SK-N-DZ (cell line): ENCODE data around the gene OOEP. TPM values are rescaled to one million over a fixed set of nuclear protein-coding genes. Genes with fewer than 3 reads are reported as not detected.
"Not testable (repeated sequence)": the region's sequence is repeated elsewhere in the genome, so short reads cannot be mapped to it uniquely, and the experiment has no call there.

Experiments
- DNase-seq: peaks from one replicate; pipeline ENCODE4 v3.0.0-alpha.2; 2015; ENCODE audit warnings: low spot score
- polyA plus RNA-seq, 2 experiments: library from polyadenylated mRNA; depleted of rRNA; stranded (reverse); fragments of >200 nt; gene quantifications; 2 replicates each; pipeline ENCODE4 v1.2.3, GENCODE V29; 2014

Gene OOEP
- polyA plus RNA-seq (2014; cell fraction: cytosol; rRNA removed), result not detected in 2 replicates
- polyA plus RNA-seq (2014; cell fraction: nucleus; rRNA removed), result not detected in 2 replicates

- no peak for DNase-seq
Observed at GRCh38 chr6:73369563-73369962, at the start of gene OOEP. TSS of gene OOEP (minus strand) at chr6:73369897. CDS start at chr6:73369792, 105 bp downstream.

DNA sequence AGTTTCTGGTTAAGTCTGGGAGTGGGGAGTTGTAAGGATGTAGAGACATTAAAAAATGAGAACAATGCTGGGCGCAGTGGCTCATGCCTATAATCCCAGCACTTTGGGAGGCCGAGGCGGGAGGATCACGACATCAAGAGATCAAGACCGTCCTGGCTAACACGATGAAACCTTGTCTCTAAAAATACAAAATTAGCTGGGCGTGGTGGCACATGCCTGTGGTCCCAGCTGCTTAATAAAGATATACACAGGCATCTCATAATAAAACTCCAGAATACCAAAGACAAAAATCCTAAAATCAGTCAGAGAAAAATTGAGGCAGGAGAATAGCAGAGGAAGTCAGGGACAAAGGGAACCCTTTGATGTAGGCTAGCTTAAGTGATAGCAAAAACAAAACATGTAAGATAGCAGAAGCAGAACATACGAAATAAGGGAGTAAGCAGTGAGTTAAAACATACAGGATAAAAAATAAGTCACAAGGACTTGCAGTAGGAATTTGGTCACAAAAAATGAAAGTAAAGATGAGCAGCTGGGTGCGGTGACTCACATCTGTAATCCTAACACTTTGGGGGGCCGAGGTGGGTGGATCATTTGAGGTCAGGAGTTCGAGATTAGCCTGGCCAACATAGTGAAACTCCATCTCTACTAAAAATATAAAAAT is 48.5 kb upstream of the OOEP start:
- no peak for DNase-seq

DNA sequence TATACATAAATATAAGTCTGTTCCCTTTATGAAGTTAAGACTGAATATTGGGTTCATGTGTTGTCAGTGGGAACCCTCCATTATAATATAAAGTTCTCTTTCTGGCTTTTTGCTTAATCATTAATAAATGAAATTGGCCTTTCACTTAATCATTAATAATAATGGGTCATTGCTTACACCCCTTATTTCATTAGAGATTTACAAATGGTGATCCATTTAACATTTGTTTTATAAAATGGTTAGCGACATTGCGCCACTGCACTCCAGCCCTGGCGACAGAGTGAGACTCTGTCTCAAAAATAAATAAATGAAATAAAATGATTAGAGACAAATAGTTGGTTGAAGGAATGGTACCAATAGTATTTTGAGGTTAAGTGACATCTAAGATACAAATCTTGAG is 43.4 kb upstream of the OOEP start:
- no peak for DNase-seq

DNA sequence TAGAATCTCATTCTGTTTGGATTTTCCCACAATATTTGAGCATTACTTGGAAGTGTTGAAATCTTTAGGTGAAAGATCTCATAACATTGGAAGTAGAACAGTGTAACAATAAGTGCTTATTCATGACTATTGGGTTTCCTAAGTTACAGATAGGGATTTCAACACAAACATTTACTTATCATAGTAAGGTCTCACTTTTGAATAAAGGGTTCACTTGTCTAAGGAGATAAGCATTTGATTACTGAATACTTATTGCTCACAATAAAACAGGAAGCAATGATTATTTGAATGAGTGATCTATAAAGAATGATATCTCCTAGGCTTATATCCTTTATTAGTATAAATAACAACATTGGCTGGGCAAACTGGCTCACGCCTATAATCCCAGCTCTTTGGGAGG is 39.7 kb upstream of the OOEP start:
- DNase-seq, result no peak

DNA sequence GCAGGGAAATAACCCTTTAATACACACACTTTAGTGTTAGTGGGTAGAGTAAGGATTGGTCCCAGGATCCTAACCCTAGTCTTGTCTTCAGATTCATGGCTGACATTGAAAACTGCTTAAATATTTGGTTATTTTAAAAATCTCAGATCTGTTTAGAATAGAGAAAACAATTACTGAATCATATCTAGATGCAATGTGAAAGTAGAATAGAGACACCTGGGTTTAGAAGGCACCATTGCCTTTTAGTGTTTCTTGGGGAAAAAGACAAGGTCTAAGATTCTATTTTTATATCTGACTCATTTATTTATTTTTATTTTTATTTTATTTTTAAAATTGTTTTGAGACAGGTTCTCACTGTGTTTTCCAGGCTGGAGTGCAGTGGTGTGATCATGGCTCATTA is 31.0 kb upstream of the OOEP start:
- DNase-seq, result no peak

DNA sequence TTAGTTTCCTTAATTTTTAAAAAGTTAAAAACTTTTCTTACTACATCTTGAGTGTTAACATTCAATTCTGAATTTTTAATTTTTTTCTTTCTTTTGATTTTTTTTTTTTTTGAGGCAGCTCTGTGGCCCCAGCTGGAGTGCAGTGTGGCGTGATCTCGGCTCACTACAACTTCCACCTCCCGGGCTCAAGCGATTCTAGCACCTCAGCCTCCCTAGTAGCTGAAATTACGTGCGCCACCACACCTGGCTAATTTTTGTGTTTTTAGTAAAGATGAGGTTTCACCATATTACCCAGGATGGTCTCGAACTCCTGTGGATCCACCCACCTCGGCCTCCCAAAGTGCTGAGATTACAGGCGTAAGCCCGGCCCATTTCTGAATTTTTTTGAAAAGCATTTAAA is 26.2 kb upstream of the OOEP start:
- no peak for DNase-seq

- no peak for DNase-seq
Observed at GRCh38 chr6:73394577-73395354, 25.1 kb upstream of the OOEP start, which contains the start of gene DDX43. TSS of gene DDX43 (plus strand) at chr6:73394828. CDS start at chr6:73394906, 78 bp downstream.

- DNase-seq, result no peak
Observed at GRCh38 chr6:73393278-73393677, 23.6 kb upstream of the OOEP start.

DNA sequence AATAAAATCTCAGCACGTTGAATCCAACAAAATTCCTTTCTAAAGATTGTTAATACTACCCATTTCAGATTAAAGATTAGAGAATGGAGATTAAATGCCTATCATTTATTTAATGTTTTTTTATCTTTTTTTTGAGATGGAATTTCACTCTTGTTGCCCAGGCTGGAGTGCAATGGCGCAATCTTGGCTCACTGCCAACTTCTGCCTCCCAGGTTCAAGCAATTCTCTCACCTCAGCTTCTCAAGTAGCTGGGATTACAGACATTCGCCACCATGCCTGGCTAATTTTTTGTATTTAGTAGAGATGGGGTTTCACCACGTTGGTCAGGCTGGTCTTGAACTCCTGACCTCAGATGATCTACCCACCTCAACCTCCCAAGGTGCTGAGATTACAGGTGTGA is 22.5 kb upstream of the OOEP start:
- not testable (repeated sequence) for DNase-seq

DNA sequence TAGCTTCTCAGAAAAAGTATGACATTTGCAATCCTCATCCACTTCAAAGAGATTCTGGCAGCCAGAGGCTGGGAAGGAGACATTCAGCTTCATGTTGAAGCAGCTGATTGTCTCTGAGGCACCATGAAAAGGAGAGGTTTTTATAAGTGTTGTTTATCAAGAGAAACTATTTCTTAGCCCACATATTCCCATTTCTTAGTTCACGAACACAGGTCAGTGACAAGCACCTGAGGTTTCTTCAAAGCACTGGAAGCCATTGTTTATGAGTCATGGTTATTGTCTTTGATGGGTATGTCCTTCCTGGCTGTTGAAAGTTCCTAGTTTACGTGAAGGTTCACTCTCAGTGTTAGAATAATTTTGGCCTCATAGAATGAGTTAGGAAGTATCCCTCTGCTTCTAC is 22.0 kb upstream of the OOEP start:
- DNase-seq, result no peak

DNA sequence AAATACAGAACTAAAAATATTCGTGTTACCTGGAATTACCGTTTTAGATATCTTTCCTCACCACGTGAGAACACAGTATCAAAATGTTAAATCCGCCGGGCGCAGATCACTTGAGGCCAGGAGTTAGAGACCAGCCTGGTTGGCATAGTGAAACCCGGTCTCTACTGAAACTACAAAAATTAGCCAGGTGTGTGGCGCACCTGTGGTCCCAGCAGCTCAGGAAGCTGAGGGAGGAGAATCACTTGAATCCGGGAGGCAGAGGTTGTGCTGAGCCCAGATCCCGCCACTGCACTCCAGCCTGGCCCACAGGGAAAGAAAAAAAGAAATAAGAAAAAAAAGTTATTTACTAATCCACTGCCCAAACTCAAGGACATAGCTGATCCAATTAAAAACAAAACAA is 20.2 kb upstream of the OOEP start:
- no peak for DNase-seq

DNA sequence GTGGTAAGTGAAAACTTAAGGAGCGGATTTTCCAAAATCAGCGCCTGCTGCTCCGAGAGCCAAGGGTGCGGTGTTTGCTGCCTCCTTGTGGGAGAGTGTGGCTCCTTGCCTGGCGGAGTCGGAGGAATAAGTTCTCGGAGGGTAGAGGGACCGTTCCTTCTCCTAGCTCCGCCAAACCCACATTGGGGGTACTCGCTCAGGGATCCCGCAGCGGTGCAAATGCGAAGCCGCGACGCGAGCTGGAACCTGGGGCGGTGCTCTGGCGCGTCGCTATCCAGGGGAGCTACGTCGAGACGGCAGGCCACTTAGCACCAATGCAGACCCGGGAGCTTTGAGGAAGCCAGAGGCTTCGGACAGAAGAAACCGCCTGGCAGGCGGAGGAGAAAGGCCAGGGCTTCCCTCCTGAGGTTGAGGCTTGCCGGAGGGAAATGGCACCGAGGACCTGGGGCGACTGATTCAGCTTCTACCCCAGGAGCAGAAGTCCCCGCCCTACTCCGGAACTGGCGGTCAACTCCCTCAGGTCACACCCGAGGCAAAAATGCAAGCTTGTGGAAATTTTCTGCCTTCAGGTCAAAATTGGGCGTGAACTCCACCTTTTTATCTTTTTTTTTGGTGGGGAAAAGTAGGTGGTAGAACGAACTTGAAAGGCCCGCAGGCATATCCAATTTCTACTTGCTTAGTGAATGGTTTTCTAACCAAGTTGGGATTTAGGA is 19.3 kb upstream of the OOEP start:
- peak; percentile 35 for DNase-seq

- DNase-seq, result no peak
Observed at GRCh38 chr6:73388433-73388799, 18.7 kb upstream of the OOEP start.

- no peak for DNase-seq
Observed at GRCh38 chr6:73382462-73383113, 12.9 kb upstream of the OOEP start.

GRCh38 chr6:73381531-73381930 is 11.8 kb upstream of the OOEP start:
- DNase-seq, result not testable (repeated sequence)

DNA sequence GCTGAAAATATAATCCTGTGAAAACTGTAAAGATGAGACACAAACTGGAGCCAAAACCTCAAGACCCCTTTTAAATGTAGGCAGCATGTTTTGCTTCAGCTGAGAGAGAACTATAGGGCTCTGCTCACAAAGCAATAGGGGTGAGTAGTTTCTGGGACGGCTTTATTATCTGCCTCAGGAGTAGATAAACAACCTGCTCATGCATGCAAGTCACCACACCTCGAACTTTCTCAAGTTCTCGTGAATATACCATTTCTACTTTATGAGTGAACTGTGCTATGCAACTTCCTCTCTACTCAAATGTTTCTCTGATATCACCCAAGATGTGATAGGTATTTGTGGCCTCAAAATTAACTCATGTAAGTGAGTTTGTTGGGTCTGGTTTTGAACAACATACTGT is 7.5 kb upstream of the OOEP start:
- DNase-seq, result no peak

DNA sequence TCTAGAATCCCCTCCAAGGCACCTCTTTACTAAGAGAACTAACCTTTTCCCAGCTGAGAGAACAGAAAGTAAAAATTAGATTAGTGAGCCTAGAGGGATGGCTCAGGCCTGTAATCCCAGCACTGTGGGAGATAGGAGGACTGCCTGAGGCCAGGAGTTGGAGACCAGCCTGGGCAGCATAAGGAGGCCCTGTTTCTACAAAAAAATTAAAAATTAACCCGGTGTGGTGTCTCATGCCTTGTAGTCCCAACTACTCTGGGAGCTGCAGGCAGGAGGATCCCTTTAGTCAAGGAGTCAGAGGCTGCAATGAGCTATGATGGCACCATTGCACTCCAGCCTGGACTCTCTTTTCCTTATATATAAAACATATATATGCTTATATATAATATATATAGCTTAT is 5.5 kb upstream of the OOEP start:
- no peak for DNase-seq

- no peak for DNase-seq
Observed at GRCh38 chr6:73372516-73372915, 2.8 kb upstream of the OOEP start.

DNA sequence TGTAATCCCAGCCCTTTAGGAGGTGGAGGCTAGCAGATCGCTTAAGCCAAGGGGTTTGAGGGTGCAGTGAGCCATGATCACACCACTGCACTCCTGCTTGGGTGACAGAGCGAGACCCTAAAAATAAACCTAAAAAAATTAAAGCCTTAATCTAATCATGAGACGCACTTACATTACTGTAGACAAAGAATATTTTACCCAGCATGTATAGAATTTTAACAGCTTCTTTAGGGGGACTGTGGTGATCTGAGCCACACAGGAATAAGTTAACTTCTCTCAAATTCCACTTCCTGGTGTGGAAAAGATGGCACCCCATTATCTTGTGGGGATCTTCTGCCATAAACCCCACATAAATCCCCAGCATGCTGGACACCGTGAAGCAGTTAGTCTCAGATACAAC is 2.3 kb upstream of the OOEP start:
- no peak for DNase-seq

- no peak for DNase-seq
Observed at GRCh38 chr6:73369157-73369556, 540 bp downstream of the OOEP start.

GRCh38 chr6:73368675-73369074 is 1.0 kb downstream of the OOEP start:
- no peak for DNase-seq

DNA sequence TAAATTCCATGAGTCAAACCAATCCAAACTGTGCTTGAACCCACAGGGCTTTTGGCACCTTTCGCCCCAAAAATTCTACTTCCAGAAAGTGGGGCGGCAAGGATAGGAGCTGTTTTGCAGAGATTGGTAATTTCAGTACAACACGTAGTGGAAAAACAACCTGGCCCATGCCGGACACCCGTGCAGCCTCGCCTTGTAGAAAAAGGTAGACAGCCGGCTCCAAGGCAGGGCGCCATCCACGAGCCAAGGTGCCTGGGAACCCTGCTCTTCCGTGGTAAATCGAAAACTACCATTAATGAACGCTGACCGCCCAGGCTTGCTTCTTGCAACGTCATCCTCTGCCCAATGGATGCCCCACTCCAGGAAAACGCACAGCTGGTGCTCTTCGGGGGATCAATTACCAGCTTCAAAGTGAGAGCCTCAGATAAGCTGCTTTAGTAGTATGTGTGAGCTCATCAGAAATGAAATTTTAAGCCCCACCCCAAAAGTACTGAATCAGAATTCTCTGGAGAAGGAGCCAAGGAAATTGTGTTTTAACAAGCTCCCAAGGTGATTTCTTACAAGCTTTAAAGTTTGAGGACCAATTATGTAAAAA is 1.8 kb downstream of the OOEP start:
- no peak for DNase-seq
